Measurements from ENCODE around the gene TGFBR3.
A peak's percentile ranks its signal among the peaks of the same experiment; 100 is the strongest.

Gene TGFBR3

DNA sequence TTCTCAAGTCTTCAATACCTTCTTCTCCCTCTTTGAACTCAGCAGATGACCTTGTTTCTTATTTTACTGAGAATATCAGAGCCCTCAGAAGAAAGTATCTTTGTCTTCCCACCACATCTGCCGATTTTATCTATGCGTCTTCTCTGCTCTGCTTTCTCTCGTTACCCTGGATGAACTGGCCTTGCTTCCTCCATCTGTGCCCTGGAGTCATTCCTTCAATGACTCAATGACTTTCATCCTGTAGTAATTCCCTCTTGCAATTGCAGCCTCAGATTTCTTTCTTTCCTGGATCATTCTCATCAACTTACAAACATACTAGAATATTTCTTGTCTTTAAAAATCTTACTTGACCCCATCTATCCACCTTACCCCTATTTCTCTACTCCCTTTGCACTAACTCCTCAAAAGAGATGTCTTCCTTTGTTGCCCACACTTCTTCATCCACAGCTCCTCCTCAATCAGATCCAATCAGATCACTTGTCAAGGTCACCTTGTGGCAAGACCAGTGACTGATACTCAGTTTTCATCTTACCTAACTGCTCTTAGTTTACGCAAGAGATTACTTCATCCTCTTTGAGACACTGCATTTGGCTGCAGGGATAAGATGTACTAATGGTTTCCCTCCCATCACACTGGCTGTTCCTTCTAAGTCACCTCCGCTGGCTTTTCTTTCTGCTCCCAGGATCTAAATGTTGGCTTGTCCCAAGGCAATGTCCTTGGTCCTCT lies 8.2 kb upstream of the TGFBR3 start:
- no peak for ATAC-seq (ENCODE audit: low read depth)
- DNase-seq (ENCODE audit: low spot score): no peak
- Histone ChIP-seq H3K4me1 (ENCODE audit: insufficient read depth, poor library complexity, severe bottlenecking) (peaks cover 16% of the 10 kb centered on the region), H3K9me3 (ENCODE audit: severe bottlenecking) (no peaks in the 10 kb centered on the region), H3K4me3 (ENCODE audit: severe bottlenecking) (no peak overlapping the region), H3K27me3 (ENCODE audit: insufficient read depth, poor library complexity, severe bottlenecking) (no peaks in the 10 kb centered on the region), H3K36me3 (ENCODE audit: low read depth) (no peaks in the 10 kb centered on the region), H3K27ac (ENCODE audit: poor library complexity, severe bottlenecking) (no peak overlapping the region)
- TF ChIP-seq, protein P1, sequence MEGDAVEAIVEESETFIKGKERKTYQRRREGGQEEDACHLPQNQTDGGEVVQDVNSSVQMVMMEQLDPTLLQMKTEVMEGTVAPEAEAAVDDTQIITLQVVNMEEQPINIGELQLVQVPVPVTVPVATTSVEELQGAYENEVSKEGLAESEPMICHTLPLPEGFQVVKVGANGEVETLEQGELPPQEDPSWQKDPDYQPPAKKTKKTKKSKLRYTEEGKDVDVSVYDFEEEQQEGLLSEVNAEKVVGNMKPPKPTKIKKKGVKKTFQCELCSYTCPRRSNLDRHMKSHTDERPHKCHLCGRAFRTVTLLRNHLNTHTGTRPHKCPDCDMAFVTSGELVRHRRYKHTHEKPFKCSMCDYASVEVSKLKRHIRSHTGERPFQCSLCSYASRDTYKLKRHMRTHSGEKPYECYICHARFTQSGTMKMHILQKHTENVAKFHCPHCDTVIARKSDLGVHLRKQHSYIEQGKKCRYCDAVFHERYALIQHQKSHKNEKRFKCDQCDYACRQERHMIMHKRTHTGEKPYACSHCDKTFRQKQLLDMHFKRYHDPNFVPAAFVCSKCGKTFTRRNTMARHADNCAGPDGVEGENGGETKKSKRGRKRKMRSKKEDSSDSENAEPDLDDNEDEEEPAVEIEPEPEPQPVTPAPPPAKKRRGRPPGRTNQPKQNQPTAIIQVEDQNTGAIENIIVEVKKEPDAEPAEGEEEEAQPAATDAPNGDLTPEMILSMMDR (IDR thresholded peaks at IDR 0.05; ENCODE audit: poor library complexity, severe bottlenecking): no peak

DNA sequence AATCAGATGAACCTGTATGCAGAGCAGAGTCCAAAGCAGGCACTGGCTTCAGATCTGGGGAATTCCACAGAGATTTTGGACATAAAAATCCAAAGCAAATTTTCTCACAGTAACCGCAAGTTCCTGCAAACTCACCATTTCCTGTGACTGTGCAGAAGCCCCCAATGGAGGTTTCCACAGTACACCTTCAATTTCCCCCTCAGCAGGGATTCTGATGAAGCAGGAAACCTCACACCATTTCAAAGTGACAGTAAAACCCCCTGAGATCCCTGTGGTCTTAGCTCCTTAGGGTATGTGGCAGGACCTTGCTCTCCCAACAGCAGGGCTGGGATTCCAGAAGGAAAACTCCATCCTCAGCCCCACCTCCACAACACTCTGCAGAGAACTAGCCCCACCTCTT lies 6.0 kb upstream of the TGFBR3 start:
- peaks cover 16% of the 10 kb centered on the region for H3K4me1 ChIP-seq (ENCODE audit: insufficient read depth, poor library complexity, severe bottlenecking)
- TF ChIP-seq, protein P1 (IDR thresholded peaks at IDR 0.05; ENCODE audit: poor library complexity, severe bottlenecking): no peak
- H3K9me3 ChIP-seq (ENCODE audit: severe bottlenecking): no peaks in the 10 kb centered on the region
- no peak for ATAC-seq (ENCODE audit: low read depth)
- H3K4me3 ChIP-seq (ENCODE audit: severe bottlenecking): no peak overlapping the region
- DNase-seq (ENCODE audit: low spot score): no peak
- no peaks in the 10 kb centered on the region for H3K36me3 ChIP-seq (ENCODE audit: low read depth)
- no peaks in the 10 kb centered on the region for H3K27me3 ChIP-seq (ENCODE audit: insufficient read depth, poor library complexity, severe bottlenecking)
- H3K27ac ChIP-seq (ENCODE audit: poor library complexity, severe bottlenecking): no peak overlapping the region

DNA sequence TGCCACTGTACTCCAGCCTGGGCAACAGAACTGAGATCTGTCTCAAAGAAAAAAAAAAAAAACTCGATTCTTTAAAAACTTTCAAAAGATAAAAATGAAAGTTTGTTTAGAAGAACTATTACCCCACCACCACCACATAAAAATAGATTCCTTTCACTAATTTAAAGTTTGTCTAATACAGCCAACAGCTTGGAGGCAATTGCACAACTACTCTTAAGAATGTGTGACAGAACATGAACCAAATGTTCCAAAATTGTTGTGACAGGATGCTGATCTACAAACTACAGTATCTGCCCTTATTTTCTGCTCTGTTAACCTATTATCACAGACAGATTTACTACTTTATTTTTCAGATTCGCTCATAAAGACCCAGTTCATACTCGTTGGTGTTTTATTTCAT lies 5.5 kb upstream of the TGFBR3 start:
- Histone ChIP-seq H3K4me1 (ENCODE audit: insufficient read depth, poor library complexity, severe bottlenecking) (peaks cover 16% of the 10 kb centered on the region), H3K9me3 (ENCODE audit: severe bottlenecking) (no peaks in the 10 kb centered on the region), H3K4me3 (ENCODE audit: severe bottlenecking) (no peak overlapping the region), H3K36me3 (ENCODE audit: low read depth) (no peaks in the 10 kb centered on the region), H3K27me3 (ENCODE audit: insufficient read depth, poor library complexity, severe bottlenecking) (no peaks in the 10 kb centered on the region), H3K27ac (ENCODE audit: poor library complexity, severe bottlenecking) (peak overlapping the region; percentile 2)
- TF ChIP-seq, protein P1 (IDR thresholded peaks at IDR 0.05; ENCODE audit: poor library complexity, severe bottlenecking): no peak
- DNase-seq (ENCODE audit: low spot score) (no peak), ATAC-seq (ENCODE audit: low read depth) (no peak)

DNA sequence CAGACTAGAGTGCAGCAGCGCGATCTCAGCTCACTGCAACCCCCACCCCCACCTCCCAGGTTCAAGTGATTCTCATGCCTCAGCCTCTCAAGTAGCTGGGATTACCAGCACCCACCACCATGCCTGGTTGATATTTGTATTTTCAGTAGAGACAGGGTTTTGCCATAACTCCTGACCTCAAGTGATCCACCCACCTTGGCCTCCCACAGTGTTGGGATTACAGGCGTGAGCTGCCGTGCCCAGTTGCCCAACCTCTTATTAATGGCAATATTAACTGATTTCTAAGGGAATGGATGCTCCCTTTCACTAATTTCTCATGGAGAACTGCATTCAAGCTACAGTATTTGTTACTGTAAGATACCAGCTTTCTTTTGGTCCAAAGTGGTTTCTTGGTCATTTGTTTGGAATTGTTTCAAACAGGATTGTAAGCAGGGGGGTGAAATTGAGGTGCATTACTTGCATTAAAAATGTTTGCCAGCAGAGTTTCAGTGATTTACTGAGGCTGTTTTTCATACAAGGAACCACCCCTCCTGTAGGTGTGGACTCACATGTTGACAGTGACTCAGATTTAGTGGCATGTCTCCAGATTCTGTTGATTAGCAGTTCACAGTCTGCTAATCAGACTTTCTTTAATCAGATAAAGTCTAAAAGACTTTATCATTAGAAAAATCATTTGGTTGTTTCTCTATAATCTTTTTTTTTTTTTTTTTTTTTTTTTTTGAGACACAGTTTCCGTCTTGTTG lies 3.9 kb upstream of the TGFBR3 start:
- H3K27me3 ChIP-seq (ENCODE audit: insufficient read depth, poor library complexity, severe bottlenecking): no peaks in the 10 kb centered on the region
- no peak overlapping the region for H3K4me3 ChIP-seq (ENCODE audit: severe bottlenecking)
- ATAC-seq (ENCODE audit: low read depth): peak; percentile 35
- no peaks in the 10 kb centered on the region for H3K36me3 ChIP-seq (ENCODE audit: low read depth)
- TF ChIP-seq, protein P1 (IDR thresholded peaks at IDR 0.05; ENCODE audit: poor library complexity, severe bottlenecking): no peak
- DNase-seq (ENCODE audit: low spot score): no peak
- H3K4me1 ChIP-seq (ENCODE audit: insufficient read depth, poor library complexity, severe bottlenecking): peaks cover 16% of the 10 kb centered on the region
- H3K9me3 ChIP-seq (ENCODE audit: severe bottlenecking): no peaks in the 10 kb centered on the region
- H3K27ac ChIP-seq (ENCODE audit: poor library complexity, severe bottlenecking): peak overlapping the region; percentile 37
